K562 treated with DMSO at 1 percent for 48 hours (cell line): ENCODE data around the gene IRF2BPL. TPM values are rescaled to one million over a fixed set of nuclear protein-coding genes. Genes with fewer than 3 reads are reported as not detected.

Experiments used
- total RNA-seq: library from RNA; unstranded; fragments of 300-600 nt; gene quantifications from 2 replicates; pipeline ENCODE4 v1.2.3, GENCODE V29; 2022; ENCODE audit warnings: low replicate concordance; ENCODE audit errors: extremely low read depth

IRF2BPL gene
- total RNA-seq: not detected in 2 replicates

GRCh38 chr14:77028384-77029231 is at the start of gene IRF2BPL:
TSS of gene IRF2BPL (minus strand) at chr14:77028708. CDS start at chr14:77027792, 916 bp downstream.

Other genes with a start within 250 kb of the IRF2BPL start
- gene ANGEL1, start 215.8 kb downstream of the IRF2BPL start, total RNA-seq: not detected in 2 replicates
- gene LRRC74A, start 202.3 kb downstream of the IRF2BPL start, total RNA-seq: not detected in 2 replicates
- gene CIPC, start 69.5 kb upstream of the IRF2BPL start, total RNA-seq: not detected in 2 replicates
- gene ZDHHC22, start 113.1 kb upstream of the IRF2BPL start, total RNA-seq: not detected in 2 replicates
- not detected in 2 replicates for gene TMEM63C, start 153.1 kb upstream of the IRF2BPL start, total RNA-seq
- gene NGB, start 242.5 kb upstream of the IRF2BPL start, total RNA-seq: not detected in 2 replicates